GM23248 (cell line): ENCODE measurements around the gene KIF20B.

Experiments
- EZH2 ChIP-seq: fragments of 200-600 bp; sonication (generic); IDR thresholded peaks from 2 replicates; pipeline ENCODE4 v1.6.1; 2018; ENCODE audit warnings: antibody characterized with exemption, mild to moderate bottlenecking; ENCODE audit not compliant: insufficient read depth, poor library complexity, severe bottlenecking
- EZH2phosphoT487 ChIP-seq: fragments of 200-600 bp; sonication (generic); IDR thresholded peaks from 2 replicates; pipeline ENCODE4 v1.6.1; 2018; ENCODE audit warnings: antibody characterized with exemption, moderate library complexity, mild to moderate bottlenecking, low read depth; ENCODE audit not compliant: insufficient read depth

- no peak for TF ChIP-seq EZH2phosphoT487
- TF ChIP-seq EZH2 = no peak
Measured at GRCh38 chr10:89668386-89669071, 32.9 kb upstream of the KIF20B start.
